ENCODE measurements around the gene MCF2L.

GRCh38 chr13:113002206-113002912, 33.3 kb downstream of the MCF2L start:
- TF ChIP-seq CTCF (IDR thresholded peaks at IDR 0.05) = peak in 4 of 5 experiments; percentile 35 to 55 (median 41)
- no peak for TF ChIP-seq POLR2AphosphoS5 (IDR thresholded peaks at IDR 0.05)
- no peak for TF ChIP-seq EP300 (IDR thresholded peaks at IDR 0.05; ENCODE audit: low read depth)
- no peak for TF ChIP-seq POLR2A (IDR thresholded peaks at IDR 0.05)

Measured in transverse colon (tissue), 4 donors.